DOHH2 (cell line): ENCODE measurements around the gene FSHR.

ENCODE experiments used
- EZH2phosphoT487 ChIP-seq: fragments of 200-600 bp; sonication (generic); IDR thresholded peaks from 2 replicates; pipeline ENCODE4 v1.6.1; 2017; ENCODE audit warnings: borderline replicate concordance, mild to moderate bottlenecking, antibody characterized with exemption, low read length, moderate library complexity, mixed read lengths
- TF ChIP-seq, protein P1 (sequence below): fragments of 200-600 bp; sonication (generic); IDR thresholded peaks from one replicate; pipeline ENCODE4 v1.5.1; 2014; ENCODE audit warnings: antibody characterized with exemption, mild to moderate bottlenecking, low read depth, low read length; ENCODE audit not compliant: poor library complexity, severe bottlenecking

DNA sequence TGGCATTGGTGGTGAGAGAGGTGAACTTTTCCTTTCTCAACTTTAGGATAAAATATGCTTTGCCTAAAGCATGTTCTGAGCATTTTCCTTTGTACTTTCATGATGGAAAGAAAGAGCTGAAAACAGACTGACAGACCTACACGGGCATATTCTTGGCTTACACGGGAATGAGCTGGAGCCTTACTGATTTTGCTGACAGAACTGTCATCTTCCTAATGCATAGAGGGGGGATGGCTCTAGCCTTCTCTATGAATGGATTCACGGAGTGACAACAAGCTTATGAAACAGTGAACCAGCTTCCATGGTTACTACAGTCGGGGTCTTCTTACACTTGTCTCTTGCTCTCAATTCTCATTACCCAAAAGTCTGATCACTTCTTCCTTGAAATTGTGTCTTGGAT is 32.2 kb downstream of the FSHR start:
- TF ChIP-seq, protein P1, sequence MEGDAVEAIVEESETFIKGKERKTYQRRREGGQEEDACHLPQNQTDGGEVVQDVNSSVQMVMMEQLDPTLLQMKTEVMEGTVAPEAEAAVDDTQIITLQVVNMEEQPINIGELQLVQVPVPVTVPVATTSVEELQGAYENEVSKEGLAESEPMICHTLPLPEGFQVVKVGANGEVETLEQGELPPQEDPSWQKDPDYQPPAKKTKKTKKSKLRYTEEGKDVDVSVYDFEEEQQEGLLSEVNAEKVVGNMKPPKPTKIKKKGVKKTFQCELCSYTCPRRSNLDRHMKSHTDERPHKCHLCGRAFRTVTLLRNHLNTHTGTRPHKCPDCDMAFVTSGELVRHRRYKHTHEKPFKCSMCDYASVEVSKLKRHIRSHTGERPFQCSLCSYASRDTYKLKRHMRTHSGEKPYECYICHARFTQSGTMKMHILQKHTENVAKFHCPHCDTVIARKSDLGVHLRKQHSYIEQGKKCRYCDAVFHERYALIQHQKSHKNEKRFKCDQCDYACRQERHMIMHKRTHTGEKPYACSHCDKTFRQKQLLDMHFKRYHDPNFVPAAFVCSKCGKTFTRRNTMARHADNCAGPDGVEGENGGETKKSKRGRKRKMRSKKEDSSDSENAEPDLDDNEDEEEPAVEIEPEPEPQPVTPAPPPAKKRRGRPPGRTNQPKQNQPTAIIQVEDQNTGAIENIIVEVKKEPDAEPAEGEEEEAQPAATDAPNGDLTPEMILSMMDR = no peak
- TF ChIP-seq EZH2phosphoT487 = no peak
